K562 (cell line): Measurements from ENCODE around the gene ZNF133. TPM values are rescaled to one million over a fixed set of nuclear protein-coding genes. Genes with fewer than 3 reads are reported as not detected.
A peak's percentile ranks its signal among the peaks of the same experiment; 100 is the strongest.
"Not testable (repeated sequence)": the region's sequence is repeated elsewhere in the genome, so short reads cannot be mapped to it uniquely, and the experiment has no call there.

Source experiments
- ATAC-seq: fragments of 200-7000 bp; cut with Tn5 transposase; 3 replicates; pipeline ENCODE4 v1.9.1; 2020; ENCODE audit warnings: moderate library complexity
- BruUV-seq: library from RNA; stranded (reverse); fragments of 400-500 nt; replicated peaks from 2 replicates; lab custom pipeline; 2021; lab: Mats Ljungman, UMichigan
- CTCF ChIA-PET: fragments of 300-600 bp; formaldehyde crosslinking; extraction: SDS; loops from one replicate; lab custom pipeline; 2021; ENCODE audit warnings: low intra/inter-chr PET ratio; lab: Yijun Ruan, JAX
- POLR2A ChIA-PET: fragments of 300-600, 350-650 bp; sonication (Branson Sonifier 250); formaldehyde crosslinking; extraction: SDS; loops from one replicate; lab custom pipeline; 2021; ENCODE audit warnings: antibody characterized with exemption, inconsistent platforms; lab: Yijun Ruan, JAX
- DNase-seq, 4 experiments: peaks; one replicate each; pipeline versions ENCODE4 v3.0.0 to v3.0.0-alpha.2; 2011 to 2018; ENCODE audit warnings: low spot score in 3 of 4, mixed read lengths in 3 of 4; ENCODE audit errors: extremely low read depth in 1 of 4
- FAIRE-seq: peaks from 2 replicates; lab custom pipeline; 2011; peaks lifted over from hg19 to GRCh38; lab: Jason Lieb, UNC
- H2AFZ ChIP-seq: 2 replicates; pipeline ENCODE4 v1.6.0; 2011; ENCODE audit warnings: low read depth, low read length, control low read depth, inconsistent platforms
- H3K27ac ChIP-seq: fragments of 200-600 bp; 3 replicates; pipeline ENCODE4 v1.8.0; 2011; ENCODE audit warnings: low read depth, mild to moderate bottlenecking, control low read depth, inconsistent platforms, low read length, moderate library complexity, mixed read lengths; ENCODE audit errors: extremely low read depth
- H3K27me3 ChIP-seq, 2 experiments: fragments of 300-600 bp in 1 of 2; 2 replicates in 1 of 2; 3 replicates in 1 of 2; pipeline versions ENCODE4 v1.6.0 to v1.8.0; 2011; ENCODE audit warnings: inconsistent platforms in 2 of 2, low read length in 2 of 2, mild to moderate bottlenecking in 1 of 2, mixed read lengths in 1 of 2, moderate library complexity in 1 of 2; ENCODE audit not compliant: control insufficient read depth in 2 of 2, insufficient read depth in 2 of 2
- H3K36me3 ChIP-seq: fragments of 300-600 bp; 3 replicates; pipeline ENCODE4 v1.8.0; 2011; ENCODE audit warnings: mild to moderate bottlenecking, low read length, inconsistent platforms; ENCODE audit not compliant: control insufficient read depth, insufficient read depth
- H3K4me1 ChIP-seq, 2 experiments: fragments of 200-600 bp in 1 of 2; replicated peaks in 1 of 2; 2 replicates in 1 of 2; 3 replicates in 1 of 2; pipeline versions ENCODE4 v1.5.1 to v1.8.0; 2011; ENCODE audit warnings: inconsistent platforms in 2 of 2, low read length in 2 of 2, mild to moderate bottlenecking in 1 of 2, mixed read lengths in 1 of 2, moderate library complexity in 1 of 2; ENCODE audit not compliant: control insufficient read depth in 2 of 2, insufficient read depth in 2 of 2
- H3K4me2 ChIP-seq: 2 replicates; pipeline ENCODE4 v1.6.1; 2011; ENCODE audit warnings: low read length, control low read depth, inconsistent platforms, mixed read lengths; ENCODE audit not compliant: insufficient read depth
- H3K4me3 ChIP-seq: fragments of 200-600 bp; sonication (generic), shearing (Covaris generic); 2 replicates; pipeline ENCODE4 v1.5.1; 2016; ENCODE audit warnings: control low read depth, inconsistent platforms
- H3K79me2 ChIP-seq: fragments of 200-600 bp; 3 replicates; pipeline ENCODE4 v1.8.0; 2011; ENCODE audit warnings: low read length, inconsistent platforms; ENCODE audit not compliant: control insufficient read depth, insufficient read depth
- H3K9ac ChIP-seq, 2 experiments: 2 replicates each; pipeline versions ENCODE4 v1.6.0 to v1.6.1; 2011; ENCODE audit warnings: low read depth in 2 of 2, low read length in 2 of 2, control low read depth in 1 of 2, inconsistent platforms in 1 of 2, mild to moderate bottlenecking in 1 of 2, mixed read lengths in 1 of 2; ENCODE audit not compliant: insufficient read depth in 1 of 2
- H3K9me1 ChIP-seq: one replicate; pipeline ENCODE4 v1.6.0; 2011; ENCODE audit warnings: inconsistent platforms, mild to moderate bottlenecking, low read length, moderate library complexity; ENCODE audit not compliant: control insufficient read depth, insufficient read depth
- H3K9me3 ChIP-seq: replicated peaks from 2 replicates; pipeline ENCODE4 v1.5.1; 2011; ENCODE audit warnings: low read depth, low read length, inconsistent platforms; ENCODE audit not compliant: control insufficient read depth, insufficient read depth
- H4K20me1 ChIP-seq: replicated peaks from 2 replicates; pipeline ENCODE4 v1.6.1; 2011; ENCODE audit warnings: low read length, inconsistent platforms, mixed read lengths; ENCODE audit not compliant: control insufficient read depth, insufficient read depth
- CREB1 ChIP-seq, 2 experiments: sonication (generic) in 1 of 2; formaldehyde crosslinking in 1 of 2; IDR thresholded peaks; 2 replicates each; pipeline versions ENCODE4 v1.6.1 to v1.8.0; 2012 to 2022; ENCODE audit warnings: inconsistent platforms in 1 of 2, mild to moderate bottlenecking in 1 of 2, missing genetic modification reagents in 1 of 2, moderate library complexity in 1 of 2
- FUS ChIP-seq: fragments of 200-400 bp; formaldehyde crosslinking; optimal IDR thresholded peaks from 2 replicates; pipeline ENCODE3; 2017; ENCODE audit warnings: low read depth, low read length
- GATAD2A ChIP-seq: fragments of 450-650 bp; IDR thresholded peaks from 2 replicates; pipeline ENCODE4 v1.6.1; 2017
- TAF9B ChIP-seq: fragments of 450-650 bp; IDR thresholded peaks from 2 replicates; pipeline ENCODE4 v1.6.1; 2018; ENCODE audit warnings: mild to moderate bottlenecking; ENCODE audit not compliant: partially characterized antibody
- ZNF146 ChIP-seq: IDR thresholded peaks from one replicate; pipeline ENCODE4 v1.6.1; 2018; ENCODE audit warnings: missing compliant biosample characterization; ENCODE audit not compliant: unreplicated experiment
- ZNF23 ChIP-seq: fragments of 250-450 bp; sonication (Bioruptor Pico); IDR thresholded peaks from 2 replicates; pipeline ENCODE4 v1.4.0; 2020; ENCODE audit warnings: mild to moderate bottlenecking
- WGBS: fragments of 100-300 bp; shearing (Covaris generic); methylation state at CpG from one replicate; pipeline ENCODE4 v1.1.6; 2016; ENCODE audit warnings: low coverage, mixed read lengths; ENCODE audit not compliant: insufficient coverage; ENCODE audit errors: missing lambda C conversion rate; 5-methylcytosine and 5-hydroxymethylcytosine counted together
- in situ Hi-C: fragments of 300-500 bp; cut with MboI; formaldehyde crosslinking; loops from 4 replicates; pipeline ENCODE4 v1.15.0; 2018; ENCODE audit warnings: inconsistent platforms, mixed read lengths
- intact Hi-C: fragments of 100-400 bp; cut with micrococcal nuclease; formaldehyde crosslinking; loops from 2 replicates; pipeline ENCODE4 v1.14.2; 2022
- polyA plus RNA-seq, 8 experiments: library from polyadenylated mRNA; depleted of rRNA in 4 of 8; stranded (reverse) in 5 of 8; unstranded in 3 of 8; fragments of >200 nt; fragmentation: Nextera tagmentation in 2 of 8; fragmentation: Illumina TruSeq in 1 of 8; extraction: Ambion mirVana in 2 of 8; extraction: Trizol in 1 of 8; gene quantifications; 2 replicates each; pipeline versions ENCODE4 v1.2.1 to v1.2.3, GENCODE V29; 2011 to 2014; ENCODE audit warnings: inconsistent platforms in 1 of 8, missing spikeins in 1 of 8
- total RNA-seq, 7 experiments: library from RNA; depleted of rRNA in 6 of 7; stranded (reverse); fragments of >200 nt in 6 of 7; fragmentation: Illumina TruSeq in 2 of 7; extraction: Trizol in 2 of 7; gene quantifications; 2 replicates each; pipeline versions ENCODE4 v1.2.1 to v1.2.3, GENCODE V29; 2011 to 2021; ENCODE audit warnings: low replicate concordance in 1 of 7
- TF ChIP-seq, protein P1 (sequence below), 2 experiments: IDR thresholded peaks; 2 replicates each; pipeline ENCODE4 v1.6.1; 2012; ENCODE audit warnings: improper control_type of control experiment in 2 of 2, low read depth in 2 of 2, low read length in 2 of 2, borderline replicate concordance in 1 of 2
- TF ChIP-seq, protein P2 (sequence below), 2 experiments: fragments of 450-650 bp in 1 of 2; sonication (generic) in 1 of 2; formaldehyde crosslinking; conservative IDR thresholded peaks; 2 replicates each; pipeline versions ENCODE4 v1.4.0 to v1.8.1; 2020 to 2022; ENCODE audit warnings: mild to moderate bottlenecking in 1 of 2, missing genetic modification reagents in 1 of 2
- TF ChIP-seq, protein P3 (sequence below), 2 experiments: fragments of 250-450 bp in 1 of 2; fragments of 450-650 bp in 1 of 2; sonication (Bioruptor Pico) in 1 of 2; IDR thresholded peaks; 2 replicates each; pipeline versions ENCODE4 v1.6.1 to v1.8.0; 2016 to 2021; ENCODE audit warnings: mild to moderate bottlenecking in 2 of 2, moderate library complexity in 2 of 2, missing compliant biosample characterization in 1 of 2, missing genetic modification characterization in 1 of 2
- TF ChIP-seq, protein P4 (sequence below): sonication (generic); formaldehyde crosslinking; IDR thresholded peaks from 2 replicates; pipeline ENCODE4 v1.8.0; 2022; ENCODE audit warnings: mild to moderate bottlenecking, low read depth, missing genetic modification reagents

The ZNF133 gene
- total and polyA plus RNA-seq, 9 of the 15 experiments (the other 6 are each of a cell fraction or from before 2014, with no cell fraction given), result 1.1 to 6.5 (median 3.8) TPM

DNA sequence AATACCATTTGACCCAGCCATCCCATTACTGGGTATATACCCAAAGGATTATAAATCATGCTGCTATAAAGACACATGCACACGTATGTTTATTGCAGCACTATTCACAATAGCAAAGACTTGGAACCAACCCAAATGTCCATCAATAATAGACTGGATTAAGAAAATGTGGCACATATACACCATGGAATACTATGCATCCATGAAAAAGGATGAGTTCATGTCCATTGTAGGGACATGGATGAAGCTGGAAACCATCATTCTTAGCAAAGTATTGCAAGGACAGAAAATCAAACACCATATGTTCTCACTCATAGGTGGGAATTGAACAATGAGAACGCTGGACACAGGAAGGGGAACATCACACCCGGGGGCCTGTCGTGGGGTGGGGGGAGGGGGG is 39.8 kb upstream of the ZNF133 start:
- H3K9ac ChIP-seq, H3K4me3 ChIP-seq, H3K9me1 ChIP-seq, intact Hi-C loops, H4K20me1 ChIP-seq, BruUV-seq, H3K36me3 ChIP-seq, FAIRE-seq, H3K4me1 ChIP-seq, H3K79me2 ChIP-seq, POLR2A ChIA-PET, CTCF ChIA-PET, H2AFZ ChIP-seq, H3K9me3 ChIP-seq, in situ Hi-C loops, ATAC-seq, H3K27me3 ChIP-seq, DNase-seq, H3K4me2 ChIP-seq, H3K27ac ChIP-seq: not testable (repeated sequence)
- peak; percentile 53 for TF ChIP-seq ZNF146 (CRISPR knock-in tag)
- WGBS, result 0% methylated on average over 2 of the region's 4 CpGs

DNA sequence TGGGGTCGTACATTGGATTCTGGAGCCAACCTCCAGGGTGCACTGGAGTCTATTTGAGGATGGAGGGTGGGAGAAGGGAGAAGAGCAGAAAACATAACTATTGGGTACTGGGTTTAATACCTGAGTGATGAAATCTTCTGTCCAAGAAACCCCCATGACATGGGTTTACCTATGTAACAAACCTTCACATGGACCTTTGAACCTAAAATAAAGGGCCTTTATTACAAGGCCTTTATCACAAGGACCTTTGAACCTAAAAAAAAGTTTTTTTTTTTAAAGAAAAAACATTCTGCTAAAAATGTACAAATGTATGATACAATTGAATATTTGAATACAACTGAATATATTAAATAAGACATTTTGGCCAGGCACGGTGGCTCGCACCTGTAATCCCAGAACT is 38.1 kb upstream of the ZNF133 start:
- Histone ChIP-seq H3K4me3 (no peak overlapping the region), H3K79me2 (no peaks in the 10 kb centered on the region), H3K27me3 (peaks cover 0 to 3% of the 10 kb centered on the region in 2 experiments; a peak in 1 of 5 replicates), H3K9ac (no peak overlapping the region), H4K20me1 (no peaks in the 10 kb centered on the region), H3K9me3 (no peaks in the 10 kb centered on the region), H2AFZ (no peak overlapping the region), H3K4me2 (no peak overlapping the region), H3K4me1 (no peaks in the 10 kb centered on the region; a peak in 1 of 5 replicates), H3K36me3 (no peaks in the 10 kb centered on the region), H3K27ac (no peak overlapping the region), H3K9me1 (no peaks in the 10 kb centered on the region)
- in situ Hi-C loops, result no loop called here
- no peak for DNase-seq
- CTCF ChIA-PET, result no interaction called here
- no peak for FAIRE-seq
- ATAC-seq, result no peak
- POLR2A ChIA-PET, result interaction anchor here (0.7 kb wide), 1 partner anchor 39 kb away, joined by 7 read pairs; no protein-coding TSS in a partner anchor
- no TSS peak for BruUV-seq
- WGBS, result 5% methylated on average over 3 of the region's 3 CpGs
- intact Hi-C loops, result no loop called here
- TF ChIP-seq FUS (no peak), ZNF23 (no peak), TAF9B (no peak), GATAD2A (no peak), CREB1 (IDR thresholded peaks at IDR 0.05) (no peak), CREB1 (CRISPR knock-in tag; IDR thresholded peaks at IDR 0.05) (no peak)
- TF ChIP-seq, protein P1, sequence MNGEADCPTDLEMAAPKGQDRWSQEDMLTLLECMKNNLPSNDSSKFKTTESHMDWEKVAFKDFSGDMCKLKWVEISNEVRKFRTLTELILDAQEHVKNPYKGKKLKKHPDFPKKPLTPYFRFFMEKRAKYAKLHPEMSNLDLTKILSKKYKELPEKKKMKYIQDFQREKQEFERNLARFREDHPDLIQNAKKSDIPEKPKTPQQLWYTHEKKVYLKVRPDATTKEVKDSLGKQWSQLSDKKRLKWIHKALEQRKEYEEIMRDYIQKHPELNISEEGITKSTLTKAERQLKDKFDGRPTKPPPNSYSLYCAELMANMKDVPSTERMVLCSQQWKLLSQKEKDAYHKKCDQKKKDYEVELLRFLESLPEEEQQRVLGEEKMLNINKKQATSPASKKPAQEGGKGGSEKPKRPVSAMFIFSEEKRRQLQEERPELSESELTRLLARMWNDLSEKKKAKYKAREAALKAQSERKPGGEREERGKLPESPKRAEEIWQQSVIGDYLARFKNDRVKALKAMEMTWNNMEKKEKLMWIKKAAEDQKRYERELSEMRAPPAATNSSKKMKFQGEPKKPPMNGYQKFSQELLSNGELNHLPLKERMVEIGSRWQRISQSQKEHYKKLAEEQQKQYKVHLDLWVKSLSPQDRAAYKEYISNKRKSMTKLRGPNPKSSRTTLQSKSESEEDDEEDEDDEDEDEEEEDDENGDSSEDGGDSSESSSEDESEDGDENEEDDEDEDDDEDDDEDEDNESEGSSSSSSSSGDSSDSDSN (IDR thresholded peaks at IDR 0.05; ENCODE audit: borderline replicate concordance in 1 of 2, low read depth in 2 of 2, low read length in 2 of 2), result no peak
- TF ChIP-seq, protein P2, sequence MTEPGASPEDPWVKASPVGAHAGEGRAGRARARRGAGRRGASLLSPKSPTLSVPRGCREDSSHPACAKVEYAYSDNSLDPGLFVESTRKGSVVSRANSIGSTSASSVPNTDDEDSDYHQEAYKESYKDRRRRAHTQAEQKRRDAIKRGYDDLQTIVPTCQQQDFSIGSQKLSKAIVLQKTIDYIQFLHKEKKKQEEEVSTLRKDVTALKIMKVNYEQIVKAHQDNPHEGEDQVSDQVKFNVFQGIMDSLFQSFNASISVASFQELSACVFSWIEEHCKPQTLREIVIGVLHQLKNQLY (CRISPR knock-in tag; conservative IDR thresholded peaks at IDR 0.05), result no peak
- TF ChIP-seq, protein P3, sequence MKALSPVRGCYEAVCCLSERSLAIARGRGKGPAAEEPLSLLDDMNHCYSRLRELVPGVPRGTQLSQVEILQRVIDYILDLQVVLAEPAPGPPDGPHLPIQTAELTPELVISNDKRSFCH (CRISPR knock-in tag; IDR thresholded peaks at IDR 0.05), result no peak
- TF ChIP-seq, protein P3 (tag; IDR thresholded peaks at IDR 0.05), result no peak
- TF ChIP-seq, protein P4, sequence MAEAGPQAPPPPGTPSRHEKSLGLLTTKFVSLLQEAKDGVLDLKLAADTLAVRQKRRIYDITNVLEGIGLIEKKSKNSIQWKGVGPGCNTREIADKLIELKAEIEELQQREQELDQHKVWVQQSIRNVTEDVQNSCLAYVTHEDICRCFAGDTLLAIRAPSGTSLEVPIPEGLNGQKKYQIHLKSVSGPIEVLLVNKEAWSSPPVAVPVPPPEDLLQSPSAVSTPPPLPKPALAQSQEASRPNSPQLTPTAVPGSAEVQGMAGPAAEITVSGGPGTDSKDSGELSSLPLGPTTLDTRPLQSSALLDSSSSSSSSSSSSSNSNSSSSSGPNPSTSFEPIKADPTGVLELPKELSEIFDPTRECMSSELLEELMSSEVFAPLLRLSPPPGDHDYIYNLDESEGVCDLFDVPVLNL (CRISPR knock-in tag), result no peak
